HG03460 (cell line): ENCODE measurements around the gene PCDHGA7.
"Not testable (repeated sequence)": the region's sequence is repeated elsewhere in the genome, so short reads cannot be mapped to it uniquely, and the experiment has no call there.

Experiments used
- ATAC-seq: cut with Tn5 transposase; IDR thresholded peaks from one replicate; pipeline ENCODE4 v1.9.1; 2021; ENCODE audit not compliant: unreplicated experiment

PCDHGA7 gene

DNA sequence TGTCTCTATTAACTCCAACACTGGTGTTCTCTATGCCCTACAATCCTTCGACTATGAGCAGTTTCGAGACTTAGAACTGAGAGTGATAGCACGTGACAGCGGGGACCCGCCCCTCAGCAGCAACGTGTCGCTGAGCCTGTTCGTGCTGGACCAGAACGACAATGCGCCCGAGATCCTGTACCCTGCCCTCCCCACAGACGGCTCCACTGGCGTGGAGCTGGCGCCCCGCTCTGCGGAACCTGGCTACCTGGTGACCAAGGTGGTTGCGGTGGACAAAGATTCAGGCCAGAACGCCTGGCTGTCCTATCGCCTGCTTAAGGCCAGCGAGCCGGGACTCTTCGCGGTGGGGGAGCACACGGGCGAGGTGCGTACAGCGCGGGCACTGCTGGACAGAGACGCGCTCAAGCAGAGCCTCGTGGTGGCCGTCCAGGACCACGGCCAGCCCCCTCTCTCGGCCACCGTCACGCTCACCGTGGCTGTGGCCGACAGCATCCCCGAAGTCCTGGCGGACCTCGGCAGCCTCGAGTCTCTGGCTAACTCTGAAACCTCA lies 40.3 kb downstream of the PCDHGA7 start:
- no peak for ATAC-seq

DNA sequence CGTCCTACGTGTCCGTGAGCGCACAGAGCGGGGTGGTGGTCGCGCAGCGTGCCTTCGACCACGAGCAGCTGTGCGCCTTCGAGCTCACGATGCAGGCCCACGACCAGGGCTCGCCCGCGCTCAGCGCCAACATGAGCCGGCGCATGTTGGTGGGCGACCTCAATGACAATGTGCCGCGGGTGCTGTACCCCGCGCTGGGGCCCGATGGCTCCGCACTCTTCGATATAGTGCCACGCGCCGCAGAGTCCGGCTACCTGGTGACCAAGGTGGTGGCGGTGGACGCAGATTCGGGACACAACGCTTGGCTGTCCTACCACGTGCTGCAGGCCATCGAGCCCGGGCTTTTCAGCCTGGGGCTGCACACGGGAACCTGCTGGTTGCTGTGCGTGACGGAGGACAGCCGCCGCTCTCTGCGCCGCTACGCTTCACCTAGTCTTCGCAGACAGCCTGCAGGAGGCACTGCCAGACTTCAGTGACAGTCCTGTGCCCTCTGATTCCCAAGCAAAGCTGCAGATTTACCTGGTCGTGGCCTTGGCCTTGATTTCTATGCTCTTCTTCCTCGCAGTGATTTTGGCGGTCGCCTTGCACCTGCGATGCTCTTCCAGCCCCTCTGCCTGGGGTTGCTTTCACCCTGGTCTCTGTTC lies 45.4 kb downstream of the PCDHGA7 start:
- no peak for ATAC-seq

DNA sequence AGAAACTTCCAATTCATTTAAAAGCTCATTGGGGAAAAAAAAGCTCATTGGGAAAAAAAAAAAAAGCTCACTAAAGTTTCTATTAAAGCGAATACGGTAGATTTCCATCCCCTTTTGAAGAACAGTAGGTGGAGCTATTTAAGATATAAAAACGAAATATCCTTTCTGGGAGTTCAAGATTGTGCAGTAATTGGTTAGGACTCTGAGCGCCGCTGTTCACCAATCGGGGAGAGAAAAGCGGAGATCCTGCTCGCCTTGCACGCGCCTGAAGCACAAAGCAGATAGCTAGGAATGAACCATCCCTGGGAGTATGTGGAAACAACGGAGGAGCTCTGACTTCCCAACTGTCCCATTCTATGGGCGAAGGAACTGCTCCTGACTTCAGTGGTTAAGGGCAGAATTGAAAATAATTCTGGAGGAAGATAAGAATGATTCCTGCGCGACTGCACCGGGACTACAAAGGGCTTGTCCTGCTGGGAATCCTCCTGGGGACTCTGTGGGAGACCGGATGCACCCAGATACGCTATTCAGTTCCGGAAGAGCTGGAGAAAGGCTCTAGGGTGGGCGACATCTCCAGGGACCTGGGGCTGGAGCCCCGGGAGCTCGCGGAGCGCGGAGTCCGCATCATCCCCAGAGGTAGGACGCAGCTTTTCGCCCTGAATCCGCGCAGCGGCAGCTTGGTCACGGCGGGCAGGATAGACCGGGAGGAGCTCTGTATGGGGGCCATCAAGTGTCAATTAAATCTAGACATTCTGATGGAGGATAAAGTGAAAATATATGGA lies 48.0 kb downstream of the PCDHGA7 start, which contains the start of gene PCDHGA12:
Gene PCDHGA12 (plus strand): TSS at position 176 of the 782 bp plus-strand sequence. CDS start 253 bp downstream, at position 429.
- ATAC-seq, result peak; percentile 52

DNA sequence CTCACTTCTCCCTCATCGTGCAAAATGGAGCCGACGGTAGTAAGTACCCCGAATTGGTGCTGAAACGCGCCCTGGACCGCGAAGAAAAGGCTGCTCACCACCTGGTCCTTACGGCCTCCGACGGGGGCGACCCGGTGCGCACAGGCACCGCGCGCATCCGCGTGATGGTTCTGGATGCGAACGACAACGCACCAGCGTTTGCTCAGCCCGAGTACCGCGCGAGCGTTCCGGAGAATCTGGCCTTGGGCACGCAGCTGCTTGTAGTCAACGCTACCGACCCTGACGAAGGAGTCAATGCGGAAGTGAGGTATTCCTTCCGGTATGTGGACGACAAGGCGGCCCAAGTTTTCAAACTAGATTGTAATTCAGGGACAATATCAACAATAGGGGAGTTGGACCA lies 48.7 kb downstream of the PCDHGA7 start:
- ATAC-seq, result no peak

DNA sequence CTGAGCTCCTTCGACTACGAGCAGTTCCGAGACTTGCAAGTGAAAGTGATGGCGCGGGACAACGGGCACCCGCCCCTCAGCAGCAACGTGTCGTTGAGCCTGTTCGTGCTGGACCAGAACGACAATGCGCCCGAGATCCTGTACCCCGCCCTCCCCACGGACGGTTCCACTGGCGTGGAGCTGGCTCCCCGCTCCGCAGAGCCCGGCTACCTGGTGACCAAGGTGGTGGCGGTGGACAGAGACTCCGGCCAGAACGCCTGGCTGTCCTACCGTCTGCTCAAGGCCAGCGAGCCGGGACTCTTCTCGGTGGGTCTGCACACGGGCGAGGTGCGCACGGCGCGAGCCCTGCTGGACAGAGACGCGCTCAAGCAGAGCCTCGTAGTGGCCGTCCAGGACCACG lies 49.8 kb downstream of the PCDHGA7 start:
- ATAC-seq, result not testable (repeated sequence)

DNA sequence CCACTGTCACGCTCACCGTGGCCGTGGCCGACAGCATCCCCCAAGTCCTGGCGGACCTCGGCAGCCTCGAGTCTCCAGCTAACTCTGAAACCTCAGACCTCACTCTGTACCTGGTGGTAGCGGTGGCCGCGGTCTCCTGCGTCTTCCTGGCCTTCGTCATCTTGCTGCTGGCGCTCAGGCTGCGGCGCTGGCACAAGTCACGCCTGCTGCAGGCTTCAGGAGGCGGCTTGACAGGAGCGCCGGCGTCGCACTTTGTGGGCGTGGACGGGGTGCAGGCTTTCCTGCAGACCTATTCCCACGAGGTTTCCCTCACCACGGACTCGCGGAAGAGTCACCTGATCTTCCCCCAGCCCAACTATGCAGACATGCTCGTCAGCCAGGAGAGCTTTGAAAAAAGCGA lies 50.2 kb downstream of the PCDHGA7 start:
- ATAC-seq, result not testable (repeated sequence)

DNA sequence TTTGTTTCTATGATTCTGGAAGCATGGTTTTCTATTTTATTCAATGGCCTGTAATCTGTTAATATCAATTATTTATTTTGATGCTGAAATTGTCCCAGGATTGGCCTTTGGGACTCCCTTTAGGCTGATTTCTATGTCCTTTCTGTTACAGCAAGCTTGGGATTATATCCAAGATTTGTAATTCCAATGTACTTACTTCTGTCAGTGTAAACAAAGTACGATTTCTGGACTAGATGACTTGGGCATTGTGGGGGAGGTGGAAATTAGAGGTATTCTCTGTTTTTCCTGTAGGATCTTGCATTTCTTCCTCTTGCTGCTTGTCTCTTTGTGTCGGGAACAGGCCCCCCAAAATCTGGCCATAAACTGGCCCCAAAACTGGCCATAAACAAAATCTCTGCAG lies 51.5 kb downstream of the PCDHGA7 start:
- ATAC-seq, result no peak
